ENCODE data around the gene FAAH. TPM values are rescaled to one million over a fixed set of nuclear protein-coding genes. Genes with fewer than 3 reads are reported as not detected.

Gene FAAH
- total and polyA plus RNA-seq, 2 of the 13 experiments (the other 11 are each of a cell fraction or from before 2014, with no cell fraction given): 5.4 to 11.0 TPM

GRCh38 chr1:46394108-46394871, at the start of gene FAAH (continued):
- TF ChIP-seq MLXIP (CRISPR knock-in tag; IDR thresholded peaks at IDR 0.05; ENCODE audit: borderline replicate concordance) (no peak), SRF (IDR thresholded peaks at IDR 0.05; ENCODE audit: low read depth, low read length) (no peak), ZBTB38 (CRISPR knock-in tag; IDR thresholded peaks at IDR 0.05) (peak; percentile 71; the same call in 1 of the 2 replicates), HNF1B (CRISPR knock-in tag; IDR thresholded peaks at IDR 0.05) (no peak), ZNF891 (CRISPR knock-in tag; IDR thresholded peaks at IDR 0.05) (no peak), GABPB1 (CRISPR knock-in tag; IDR thresholded peaks at IDR 0.05) (peak; percentile 82), ZFAT (CRISPR knock-in tag; conservative IDR thresholded peaks at IDR 0.05) (0 out of 2 replicates have a peak, but pooled peaks have one; percentile 17), TSC22D2 (CRISPR knock-in tag; IDR thresholded peaks at IDR 0.05; ENCODE audit: borderline replicate concordance) (peak; percentile 96; the same call in 1 of the 2 replicates), PLSCR1 (CRISPR knock-in tag; IDR thresholded peaks at IDR 0.05; ENCODE audit: borderline replicate concordance) (no peak), ZNF468 (CRISPR knock-in tag; IDR thresholded peaks at IDR 0.05) (no peak), ZNF263 (CRISPR knock-in tag; IDR thresholded peaks at IDR 0.05) (peak; percentile 76), ZNF562 (CRISPR knock-in tag; IDR thresholded peaks at IDR 0.05; ENCODE audit: borderline replicate concordance) (peak; percentile 78; the same call in 1 of the 2 replicates), ZBTB44 (CRISPR knock-in tag; IDR thresholded peaks at IDR 0.05) (no peak), ZFP37 (CRISPR knock-in tag; IDR thresholded peaks at IDR 0.05; ENCODE audit: borderline replicate concordance) (peak; percentile 71; the same call in 1 of the 2 replicates), ADNP (CRISPR knock-in tag; IDR thresholded peaks at IDR 0.05) (peak; percentile 31; the same call in 1 of the 2 replicates), NFKB2 (CRISPR knock-in tag; IDR thresholded peaks at IDR 0.05; ENCODE audit: borderline replicate concordance) (peak; percentile 96; the same call in 1 of the 2 replicates), KLF16 (CRISPR knock-in tag; IDR thresholded peaks at IDR 0.05) (peak; percentile 72 to 80; a peak in 2 of 4 replicates), MED13 (CRISPR knock-in tag; IDR thresholded peaks at IDR 0.05) (peak; percentile 72; the same call in 1 of the 2 replicates), ZNF567 (CRISPR knock-in tag; IDR thresholded peaks at IDR 0.05; ENCODE audit: borderline replicate concordance) (no peak), THAP8 (CRISPR knock-in tag; IDR thresholded peaks at IDR 0.05; ENCODE audit: borderline replicate concordance) (no peak), ZNF589 (CRISPR knock-in tag; conservative IDR thresholded peaks at IDR 0.05) (no peak)
